ENCODE data around the gene MC2R.
"Not testable (repeated sequence)": the region's sequence is repeated elsewhere in the genome, so short reads cannot be mapped to it uniquely, and the experiment has no call there.

The MC2R gene

DNA sequence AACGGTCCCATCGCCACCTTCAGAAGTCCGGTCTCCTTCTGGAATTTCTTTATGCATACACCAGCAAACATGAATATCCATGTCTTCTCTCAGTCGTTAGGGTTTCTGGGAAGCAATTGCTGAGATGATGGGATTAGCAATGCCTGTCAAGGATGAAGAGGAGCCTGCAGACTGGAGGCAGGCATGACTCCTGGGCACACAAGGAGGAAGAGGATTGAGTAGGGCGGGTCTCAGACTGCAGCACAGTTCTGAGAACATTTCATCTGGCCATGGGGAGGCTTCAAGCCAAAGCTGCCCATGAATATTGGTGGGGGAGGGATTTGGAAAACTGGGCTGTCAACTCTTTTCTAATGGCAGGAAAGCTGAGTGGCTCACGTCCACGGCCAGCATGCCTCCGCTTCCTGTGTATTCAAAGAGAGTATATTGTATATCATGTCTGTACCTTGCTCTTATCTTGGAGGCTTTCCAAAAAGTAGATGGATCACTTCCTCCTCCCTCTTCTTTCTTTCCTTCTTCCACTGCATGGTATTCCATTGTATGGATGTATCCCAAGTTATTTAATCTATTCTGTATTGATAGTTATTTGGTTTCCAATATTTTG is 24.5 kb downstream of the MC2R start:
- no peak for DNase-seq

DNA sequence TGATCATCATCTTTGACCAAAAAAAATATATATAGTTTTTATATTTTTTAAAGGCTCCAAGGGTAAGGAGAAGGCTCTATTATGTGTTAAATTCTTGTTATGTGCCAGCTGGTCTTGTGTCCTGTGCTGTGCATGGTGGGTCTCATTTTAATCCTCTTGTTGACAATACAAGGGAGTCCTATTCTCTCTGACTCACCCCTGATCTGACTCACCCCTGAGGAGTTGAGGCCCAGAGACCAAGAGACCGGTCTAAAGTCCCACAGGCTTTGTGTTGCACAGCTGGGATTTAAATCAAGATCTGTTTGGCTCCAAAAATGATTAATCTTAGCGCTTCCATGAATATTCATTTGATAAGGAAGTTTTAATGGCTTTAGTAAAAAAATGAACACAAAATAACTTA is 25.7 kb downstream of the MC2R start:
- no peak for DNase-seq

DNA sequence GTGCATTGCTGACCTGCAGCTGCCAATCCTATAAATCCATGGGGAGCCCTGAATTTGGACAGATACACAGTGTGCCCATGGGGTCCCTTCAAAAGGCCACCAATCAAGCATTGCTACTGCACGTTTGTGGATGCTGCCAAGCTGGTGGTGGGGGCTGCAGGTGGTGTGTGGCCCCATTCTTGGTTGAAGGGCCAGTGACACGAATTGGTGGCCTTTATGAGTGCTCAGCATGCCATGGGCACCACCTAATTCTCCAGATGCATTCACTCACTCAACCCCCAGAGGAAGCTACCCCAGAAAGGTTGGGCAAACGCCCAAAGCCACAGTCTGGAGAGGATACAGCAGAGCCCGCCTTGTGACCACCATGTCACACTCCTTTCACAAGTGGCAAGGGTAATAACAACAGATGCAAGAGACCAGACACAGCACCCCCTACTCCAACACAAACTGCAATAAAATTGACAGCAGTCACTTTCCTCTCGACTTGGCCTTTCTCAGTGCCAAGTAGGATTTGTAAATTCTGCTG is 27.1 kb downstream of the MC2R start:
- DNase-seq: no peak

DNA sequence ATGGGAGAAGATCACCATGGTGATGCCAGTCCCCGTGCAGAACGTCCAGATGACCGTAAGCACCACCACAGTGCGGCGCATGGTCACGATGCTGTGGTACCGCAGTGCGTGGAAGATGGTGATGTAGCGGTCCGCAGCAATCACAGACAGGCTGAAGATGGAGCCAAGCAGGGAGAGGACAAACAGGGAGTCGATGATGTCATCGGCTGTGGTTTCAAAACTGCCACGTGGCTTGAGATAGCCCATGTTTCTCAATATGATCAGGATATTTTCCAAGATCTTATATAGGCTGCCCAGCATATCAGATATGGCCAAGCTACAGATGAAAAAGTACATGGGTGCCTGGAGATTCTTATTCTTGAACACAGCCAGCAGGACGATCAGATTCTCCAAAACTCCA is 30.3 kb downstream of the MC2R start:
- DNase-seq: no peak

DNA sequence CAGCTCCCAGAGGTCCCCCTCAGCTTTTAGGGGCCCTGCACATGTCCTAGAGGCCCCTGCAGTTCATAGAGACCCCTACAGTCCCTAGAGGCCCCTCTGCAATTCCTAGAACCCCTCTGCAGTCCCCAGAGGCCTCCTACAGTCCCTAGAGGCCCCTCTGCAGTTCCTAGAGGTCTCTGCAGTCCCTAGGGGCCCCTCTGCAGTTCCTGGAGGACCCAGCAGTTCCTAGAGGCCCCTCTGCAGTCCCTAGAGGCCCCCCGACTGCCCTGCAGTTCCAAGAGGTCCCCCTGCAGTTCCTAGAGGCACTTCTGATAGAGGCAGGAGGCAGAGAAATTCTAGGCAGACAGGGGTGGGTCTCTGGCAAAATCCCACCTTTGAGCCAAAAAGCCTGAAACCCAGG is 35.4 kb downstream of the MC2R start:
- no peak for DNase-seq

DNA sequence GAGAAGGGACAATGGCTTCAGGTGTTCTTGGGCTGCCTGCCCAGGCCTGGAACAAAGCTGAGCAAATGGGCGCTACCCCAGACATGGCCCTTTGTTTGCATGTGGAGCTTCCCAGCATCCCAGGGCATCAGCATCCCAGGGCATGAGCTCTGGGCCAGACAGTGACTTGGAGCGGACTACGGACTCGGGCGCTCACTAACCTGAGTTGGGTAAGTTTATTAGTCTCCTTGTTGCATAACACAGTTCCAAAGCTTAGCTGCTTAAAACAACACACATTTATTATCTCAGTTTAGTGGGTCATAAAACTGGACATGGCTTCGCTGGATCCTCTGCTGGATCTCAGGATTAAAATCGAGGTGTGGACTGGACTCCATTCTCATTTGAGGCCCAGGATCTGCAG is 35.8 kb downstream of the MC2R start:
- no peak for DNase-seq

DNA sequence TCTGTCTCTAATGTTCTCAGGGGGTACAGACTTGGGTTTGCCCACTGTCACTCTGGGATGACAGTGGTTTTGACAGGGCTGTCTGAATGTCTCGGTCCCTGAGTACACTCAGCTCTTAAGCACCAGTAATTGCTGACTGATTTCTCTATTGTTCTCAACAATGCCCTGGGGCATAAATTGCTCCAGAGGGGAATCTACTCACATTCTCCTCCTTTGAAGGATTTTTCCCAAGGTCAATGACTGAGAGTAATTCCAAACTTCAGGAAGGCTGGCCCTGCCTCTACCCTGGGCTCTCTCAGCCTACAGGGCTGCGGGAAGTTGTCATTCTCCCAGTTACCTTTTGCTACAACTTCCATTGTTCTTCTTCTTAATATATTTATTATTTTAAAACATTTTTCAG is 36.5 kb downstream of the MC2R start:
- no peak for DNase-seq

DNA sequence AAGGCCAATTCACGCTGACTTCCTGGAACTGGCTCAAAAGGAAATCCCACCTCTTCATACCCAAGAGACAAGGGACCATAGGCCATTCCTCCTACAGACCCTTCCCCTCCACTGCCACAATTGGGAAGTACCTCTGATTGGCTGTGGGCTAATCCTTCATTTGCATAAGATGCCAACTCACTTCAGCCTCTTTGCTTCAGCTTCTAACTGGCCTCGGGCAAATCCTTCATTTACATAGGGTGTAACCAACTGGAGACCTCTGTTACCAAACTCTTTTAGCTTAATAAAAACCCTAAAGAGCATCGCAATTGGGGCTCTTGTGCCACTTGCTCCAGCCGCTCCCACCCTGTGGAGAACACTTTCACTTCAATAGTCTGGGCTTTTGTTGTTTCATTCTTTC is 38.2 kb downstream of the MC2R start:
- DNase-seq: no peak

DNA sequence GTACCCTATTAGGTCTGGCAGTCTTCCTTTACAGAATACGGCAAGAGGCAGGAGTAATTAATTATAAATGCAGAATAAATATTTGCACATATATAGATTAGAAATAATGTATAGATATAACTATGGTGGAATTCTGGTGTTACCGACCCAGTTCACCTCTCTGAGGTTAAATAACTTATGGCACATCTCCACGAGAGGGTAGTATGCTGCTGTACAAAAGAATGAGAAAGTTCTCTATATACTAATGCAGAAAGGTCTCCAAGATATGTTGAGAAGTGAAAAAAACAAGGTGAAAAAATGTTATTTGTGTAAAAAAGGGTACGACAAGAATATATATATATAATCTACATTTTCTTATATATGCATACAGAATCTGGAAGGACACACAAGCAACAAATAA is 40.8 kb downstream of the MC2R start:
- DNase-seq: no peak

DNA sequence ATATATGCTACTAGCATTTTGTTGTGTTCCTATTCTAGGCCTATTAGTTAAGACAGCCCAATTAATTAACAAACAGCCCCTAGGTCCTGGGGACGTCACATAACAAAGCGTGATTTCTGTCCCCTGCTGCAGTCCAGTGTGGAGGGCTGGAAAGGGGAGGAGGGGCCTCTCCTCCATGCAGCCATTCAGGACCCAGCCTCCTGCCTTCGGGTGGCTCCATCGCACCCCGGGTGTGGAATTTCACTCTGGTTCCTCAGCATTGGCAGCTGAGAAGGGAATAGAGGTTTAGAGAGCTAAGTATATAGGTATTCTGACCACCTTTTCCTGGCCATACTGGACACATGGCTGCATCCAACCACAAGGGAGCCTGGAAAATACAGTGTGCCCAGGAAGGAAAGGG is 42.4 kb downstream of the MC2R start:
- DNase-seq: no peak

DNA sequence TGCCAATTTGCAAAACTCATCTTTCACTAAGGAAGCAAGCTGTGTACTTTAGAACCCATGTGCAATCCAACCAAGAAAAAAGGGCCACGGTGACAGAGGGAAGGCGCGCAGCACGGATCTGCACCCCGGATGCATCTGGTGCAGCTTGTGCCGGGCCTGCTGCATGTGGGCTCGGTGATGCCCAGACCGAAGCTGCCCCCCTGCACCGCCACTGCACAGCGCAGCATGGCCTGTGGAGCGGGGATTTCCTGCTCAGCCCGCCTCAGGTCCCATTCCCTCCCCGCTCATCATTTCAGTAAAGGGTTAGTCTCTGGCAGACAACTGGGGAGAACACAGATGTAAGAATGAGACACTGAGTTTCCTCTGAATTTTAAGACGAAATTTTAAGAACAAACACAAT is 43.0 kb downstream of the MC2R start:
- DNase-seq: no peak

DNA sequence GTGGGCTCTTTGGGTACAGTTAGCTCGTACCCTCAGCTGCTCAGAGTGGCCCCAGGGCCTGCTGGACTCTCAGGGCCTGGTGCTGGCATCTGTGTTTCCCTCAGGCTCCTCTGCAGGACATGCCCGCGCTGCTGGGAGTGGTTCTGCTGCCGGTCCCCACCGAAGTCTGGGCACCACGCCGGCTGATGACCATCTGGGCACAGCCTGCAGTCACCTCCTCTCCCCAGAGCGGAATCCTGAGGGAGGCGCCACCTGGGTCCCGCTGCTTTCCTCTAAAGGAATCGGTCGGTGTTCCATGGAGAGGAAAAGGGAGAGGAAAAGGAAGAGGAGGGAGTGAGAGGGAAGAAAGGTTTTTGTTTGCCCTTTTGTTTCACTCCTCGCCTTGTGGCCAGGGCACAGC is 43.6 kb downstream of the MC2R start:
- no peak for DNase-seq

DNA sequence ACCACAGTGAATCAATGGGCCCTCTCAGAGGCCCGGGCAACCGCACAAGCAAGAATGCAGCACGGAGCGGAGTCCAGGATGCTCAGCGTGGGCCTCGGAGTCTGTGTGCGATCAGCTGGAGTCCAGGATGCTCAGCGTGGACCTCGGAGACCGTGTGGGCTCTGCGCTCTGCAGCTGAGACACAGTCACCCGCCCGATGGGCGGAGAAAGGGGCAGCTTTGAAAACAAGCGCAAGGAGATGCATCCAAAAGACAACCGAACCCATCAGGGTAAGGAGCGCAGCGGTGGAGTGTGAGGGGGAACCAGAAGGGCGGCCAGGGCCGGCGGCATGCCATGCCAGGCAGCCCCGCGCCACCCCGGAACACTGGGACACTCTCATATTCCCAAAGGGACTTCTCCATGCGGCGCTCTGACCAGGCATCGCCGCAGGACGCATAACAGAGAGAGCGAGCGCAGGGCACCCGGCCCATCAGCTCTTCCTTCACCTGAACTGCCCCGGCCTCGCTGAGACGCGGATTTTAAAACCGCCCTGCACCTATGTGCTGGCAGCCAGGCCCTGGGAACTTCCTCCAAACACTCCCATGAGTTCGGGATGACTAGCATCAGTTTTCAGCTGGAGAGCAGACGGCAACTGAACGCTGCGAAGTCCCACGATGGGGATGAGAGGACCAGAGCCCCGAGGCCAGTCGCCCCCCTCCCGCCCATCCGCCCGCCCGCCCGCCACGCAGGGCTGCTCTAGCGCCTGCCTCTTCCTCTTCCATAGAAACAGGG is 46.6 kb downstream of the MC2R start:
- DNase-seq: no peak

DNA sequence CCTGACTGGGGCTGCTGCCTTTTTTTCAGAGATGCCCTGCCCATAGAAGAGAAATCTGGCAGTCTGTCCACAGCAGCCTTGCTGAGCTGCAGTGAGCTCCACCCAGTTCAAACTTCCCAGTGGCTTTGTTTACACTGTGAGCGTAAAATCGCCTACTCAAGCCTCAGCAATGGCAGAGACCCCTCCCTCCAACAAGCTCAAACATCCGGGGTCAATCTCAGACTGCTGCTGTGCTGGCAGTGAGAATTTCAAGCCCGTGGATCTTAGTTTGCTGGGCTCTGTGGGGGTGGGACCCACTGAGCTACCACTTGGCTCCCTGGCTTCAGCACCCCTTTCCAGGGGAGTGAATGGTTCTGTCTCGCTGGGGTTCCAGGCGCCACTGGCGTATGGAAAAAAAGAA is 52.4 kb downstream of the MC2R start:
- not testable (repeated sequence) for DNase-seq

DNA sequence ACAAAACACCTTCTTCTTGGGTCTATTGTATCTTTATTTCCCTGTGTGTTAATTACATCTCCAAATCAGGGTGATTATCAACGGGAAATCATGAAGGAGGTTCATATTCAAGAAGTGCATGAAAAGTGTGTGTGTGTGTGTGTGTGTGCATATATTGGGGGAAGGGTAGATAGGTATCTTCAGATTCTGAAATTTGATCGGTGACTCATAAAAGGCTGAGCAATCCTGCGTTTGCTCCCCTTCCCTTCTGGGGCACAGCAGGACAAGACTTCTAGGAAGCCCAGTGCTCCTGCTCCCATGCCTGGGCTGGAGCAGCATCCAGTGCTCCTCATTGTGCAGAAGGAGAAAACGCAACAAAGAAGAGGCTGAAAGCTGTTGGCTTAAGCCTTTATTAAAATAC is 65.5 kb downstream of the MC2R start:
- DNase-seq: no peak

DNA sequence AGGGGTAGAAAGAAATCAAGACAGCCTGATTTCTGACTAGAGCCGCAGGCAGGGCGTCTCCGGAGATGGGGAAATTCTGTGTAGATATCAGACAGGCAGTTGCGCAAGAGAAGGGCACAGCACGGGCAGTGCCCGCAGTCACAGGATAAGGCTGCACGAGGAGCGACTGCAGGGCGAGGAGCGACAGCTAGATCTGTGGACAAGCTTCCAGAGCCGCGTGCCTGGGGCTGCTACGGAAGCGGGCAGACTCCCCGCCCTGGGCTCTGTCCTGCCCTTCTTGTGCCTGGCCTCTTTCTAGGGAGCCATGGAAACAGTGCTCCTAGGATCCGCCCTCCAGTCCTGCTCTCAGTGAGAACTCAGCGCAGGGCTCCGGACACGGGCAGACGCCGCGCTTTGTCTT is 78.8 kb downstream of the MC2R start:
- no peak for DNase-seq

DNA sequence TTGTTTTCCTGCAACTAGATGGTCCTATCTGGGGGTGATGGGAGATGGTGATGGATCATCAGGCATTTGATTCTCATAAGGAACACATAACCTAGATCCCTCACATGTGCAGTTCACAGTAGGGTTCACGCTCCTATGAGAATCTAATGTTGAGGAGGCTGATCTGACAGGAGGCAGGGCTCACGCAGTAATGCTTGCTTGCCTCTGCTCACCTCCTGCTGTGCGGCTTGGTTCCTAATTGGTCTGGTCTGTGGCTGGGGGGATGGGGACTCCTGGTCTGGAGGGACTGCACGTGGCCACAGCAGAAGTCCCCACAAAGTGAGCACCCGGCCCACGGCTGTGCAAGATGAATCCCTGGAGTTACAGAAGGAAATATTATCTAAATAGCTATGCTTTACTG is 80.1 kb downstream of the MC2R start:
- no peak for DNase-seq

DNA sequence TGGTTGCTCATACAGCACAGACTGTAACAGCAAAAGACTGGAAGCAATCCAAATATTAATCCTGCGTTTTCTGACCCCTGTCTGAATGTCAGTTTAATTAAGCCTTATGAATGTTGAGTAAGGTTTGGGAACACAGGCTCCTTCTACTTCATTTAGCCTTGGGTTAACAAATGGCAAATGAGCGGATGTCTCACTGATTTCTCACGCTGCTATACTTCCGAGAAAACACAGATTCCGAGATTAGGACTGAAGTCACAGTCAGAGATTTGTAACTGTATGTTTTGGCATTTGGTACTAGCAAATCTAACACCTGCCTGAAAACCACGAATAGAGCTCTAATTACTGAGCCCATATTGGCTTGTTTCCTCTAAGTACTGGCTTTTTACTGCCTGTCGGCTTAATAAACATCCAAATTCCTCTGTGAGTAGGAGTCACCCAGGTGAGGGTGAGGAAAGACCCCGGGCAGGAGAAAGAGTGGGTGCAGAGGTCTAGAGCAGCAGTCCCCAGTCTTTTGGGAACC is 80.8 kb downstream of the MC2R start:
- DNase-seq: no peak
